ENCODE measurements around the gene BRIP1. TPM values are rescaled to one million over a fixed set of nuclear protein-coding genes. Genes with fewer than 3 reads are reported as not detected.

Gene BRIP1
- total RNA-seq, 1 donor, result 3.3 TPM

DNA sequence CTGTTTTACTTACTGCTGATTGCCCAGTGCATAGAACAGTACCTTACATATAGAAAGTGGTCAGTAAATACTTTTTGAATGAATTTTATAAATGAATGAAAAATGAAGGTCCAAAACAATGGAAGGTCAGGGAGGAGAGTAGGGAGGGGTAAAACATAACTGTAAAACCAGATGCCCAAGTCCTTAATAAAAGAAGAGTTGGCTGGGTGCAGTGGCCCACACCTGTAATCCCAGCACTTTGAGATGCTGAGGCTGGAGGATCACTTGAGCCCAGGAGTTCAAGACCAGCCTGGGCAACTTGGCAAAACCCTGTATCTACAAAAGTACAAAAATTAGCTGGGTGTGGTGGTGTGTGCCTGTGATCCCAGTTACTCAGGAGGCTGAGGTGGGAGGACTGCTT lies 108.2 kb downstream of the BRIP1 start:
- Histone ChIP-seq H3K4me1 (ENCODE audit: insufficient read depth, low read length) (no peaks in the 10 kb centered on the region), H3K4me3 (ENCODE audit: low read length) (no peak overlapping the region), H3K9me3 (ENCODE audit: low read depth, low read length) (no peaks in the 10 kb centered on the region), H3K27me3 (ENCODE audit: insufficient read depth, low read length) (no peaks in the 10 kb centered on the region)

DNA sequence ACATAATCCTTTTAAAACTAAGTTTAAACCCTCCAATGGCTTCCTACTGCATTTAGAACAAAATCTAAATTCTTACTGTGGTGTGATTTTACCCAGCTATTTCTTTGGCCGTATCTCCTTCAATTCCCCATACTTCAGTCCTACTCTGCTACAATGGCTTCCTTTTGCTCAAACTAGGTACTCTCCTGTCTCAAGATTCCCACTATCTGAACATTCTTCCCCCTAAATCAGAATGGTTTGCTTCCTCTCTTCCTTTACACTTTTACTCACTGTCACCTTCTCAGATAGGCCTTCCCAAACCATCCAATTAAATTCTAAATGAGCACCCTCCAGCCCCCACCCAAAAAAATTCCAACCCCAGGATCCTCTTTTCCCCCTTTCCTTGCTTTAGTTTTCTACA lies 109.2 kb downstream of the BRIP1 start:
- no peaks in the 10 kb centered on the region for H3K9me3 ChIP-seq (ENCODE audit: low read depth, low read length)
- no peaks in the 10 kb centered on the region for H3K4me1 ChIP-seq (ENCODE audit: insufficient read depth, low read length)
- H3K4me3 ChIP-seq (ENCODE audit: low read length), result no peak overlapping the region
- no peaks in the 10 kb centered on the region for H3K27me3 ChIP-seq (ENCODE audit: insufficient read depth, low read length)

DNA sequence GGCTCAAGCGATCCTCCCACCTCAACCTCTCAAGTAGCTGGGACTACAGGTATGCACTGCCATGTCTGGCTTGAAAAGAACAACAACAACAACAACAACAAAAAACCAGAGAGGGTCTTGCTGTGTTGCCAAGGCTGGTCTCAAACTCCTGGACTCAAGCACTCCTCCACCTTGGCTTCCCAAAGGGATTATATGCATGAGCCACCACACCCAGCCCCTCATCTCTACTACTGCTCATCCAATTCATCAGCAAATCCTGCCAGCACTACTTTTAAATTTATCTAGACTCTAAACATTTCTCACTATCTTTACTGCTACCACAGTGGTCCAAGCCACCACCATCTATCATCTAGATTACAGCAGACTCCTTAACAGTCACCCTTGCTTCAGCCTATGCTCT lies 109.6 kb downstream of the BRIP1 start:
- no peaks in the 10 kb centered on the region for H3K4me1 ChIP-seq (ENCODE audit: insufficient read depth, low read length)
- H3K9me3 ChIP-seq (ENCODE audit: low read depth, low read length), result no peaks in the 10 kb centered on the region
- H3K4me3 ChIP-seq (ENCODE audit: low read length), result no peak overlapping the region
- H3K27me3 ChIP-seq (ENCODE audit: insufficient read depth, low read length), result no peaks in the 10 kb centered on the region

DNA sequence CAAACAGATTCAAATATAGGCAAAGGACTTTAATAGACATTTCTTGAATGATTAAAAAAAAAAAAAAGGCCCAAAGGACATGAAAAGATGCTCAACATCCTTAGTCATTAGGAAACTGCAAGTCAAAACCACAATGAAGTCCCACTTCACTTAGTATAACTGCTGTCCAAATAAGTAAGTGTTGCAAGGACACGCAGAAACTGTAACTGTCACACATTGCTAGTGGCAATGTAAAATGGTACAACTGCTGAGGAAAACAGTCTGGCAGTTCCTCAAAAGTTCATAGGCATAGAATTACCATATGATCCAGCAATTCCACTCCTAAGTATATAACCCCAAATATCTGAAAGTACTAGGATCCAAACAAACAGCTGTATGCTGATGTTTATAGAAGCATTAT lies 112.7 kb downstream of the BRIP1 start:
- Histone ChIP-seq H3K4me1 (ENCODE audit: insufficient read depth, low read length) (no peaks in the 10 kb centered on the region), H3K9me3 (ENCODE audit: low read depth, low read length) (peaks cover 11% of the 10 kb centered on the region), H3K4me3 (ENCODE audit: low read length) (no peak overlapping the region), H3K27me3 (ENCODE audit: insufficient read depth, low read length) (no peaks in the 10 kb centered on the region)

DNA sequence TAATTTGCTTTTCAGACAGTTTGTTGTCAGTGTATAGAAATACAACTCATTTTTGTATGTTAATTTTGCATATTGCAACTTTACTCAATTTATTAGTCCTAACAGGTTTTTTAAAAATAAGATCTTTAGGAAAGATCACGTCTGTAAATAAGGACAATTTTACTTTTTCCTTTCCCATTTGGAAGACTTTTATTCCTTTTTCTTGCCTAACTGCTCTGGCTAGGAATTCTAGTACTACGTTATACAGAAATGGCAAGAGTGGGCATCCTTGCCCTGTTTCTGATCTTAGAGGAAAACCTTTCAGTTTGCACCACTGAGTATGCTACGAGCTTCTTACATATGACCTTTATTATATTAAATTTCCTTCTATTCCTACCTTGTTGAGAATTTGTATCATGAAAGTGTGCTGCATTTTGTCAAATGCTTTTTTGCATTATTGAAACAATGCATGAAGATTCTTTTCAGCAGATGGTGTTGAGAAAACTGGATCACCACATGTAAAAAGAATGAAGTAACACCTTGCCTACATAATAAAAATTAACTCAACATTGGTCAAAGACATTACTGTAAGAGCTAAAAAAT lies 113.4 kb downstream of the BRIP1 start:
- no peaks in the 10 kb centered on the region for H3K27me3 ChIP-seq (ENCODE audit: insufficient read depth, low read length)
- H3K4me1 ChIP-seq (ENCODE audit: insufficient read depth, low read length), result no peaks in the 10 kb centered on the region
- peaks cover 11% of the 10 kb centered on the region for H3K9me3 ChIP-seq (ENCODE audit: low read depth, low read length)
- no peak overlapping the region for H3K4me3 ChIP-seq (ENCODE audit: low read length)

DNA sequence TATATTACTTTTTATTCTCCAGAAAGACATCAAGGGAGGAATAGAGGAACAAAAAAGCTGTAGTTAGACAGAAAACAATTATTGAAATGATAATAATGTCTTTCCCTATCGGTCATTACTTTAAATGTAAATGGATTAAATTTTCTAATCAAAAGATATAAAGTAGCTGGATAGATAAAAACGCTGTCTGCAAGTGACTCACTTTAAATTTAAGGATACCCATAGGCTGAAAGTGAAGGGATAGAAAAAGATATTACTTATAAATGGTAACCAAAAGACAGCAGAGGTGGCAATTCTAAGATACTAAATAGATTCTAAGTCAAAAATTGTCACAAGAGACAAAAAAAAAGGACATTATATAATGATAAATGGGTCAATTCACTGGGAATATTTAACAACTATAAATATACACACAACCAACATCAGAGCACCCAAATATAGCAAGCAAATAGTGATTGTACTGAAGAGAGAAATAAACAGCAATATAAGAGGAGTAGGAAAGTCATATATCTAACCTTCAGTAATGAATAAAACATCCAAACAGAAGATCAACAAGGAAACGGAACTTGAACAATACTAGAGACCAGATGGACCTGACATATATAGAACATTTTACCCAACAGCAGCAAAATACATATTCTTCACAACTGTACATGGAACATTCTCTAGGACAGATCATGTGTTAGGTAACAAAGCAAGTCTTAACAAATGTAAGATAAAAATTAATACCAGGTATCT lies 116.9 kb downstream of the BRIP1 start:
- Histone ChIP-seq H3K27me3 (ENCODE audit: insufficient read depth, low read length) (no peaks in the 10 kb centered on the region), H3K4me1 (ENCODE audit: insufficient read depth, low read length) (no peaks in the 10 kb centered on the region), H3K4me3 (ENCODE audit: low read length) (no peak overlapping the region), H3K9me3 (ENCODE audit: low read depth, low read length) (peaks cover 11% of the 10 kb centered on the region)

DNA sequence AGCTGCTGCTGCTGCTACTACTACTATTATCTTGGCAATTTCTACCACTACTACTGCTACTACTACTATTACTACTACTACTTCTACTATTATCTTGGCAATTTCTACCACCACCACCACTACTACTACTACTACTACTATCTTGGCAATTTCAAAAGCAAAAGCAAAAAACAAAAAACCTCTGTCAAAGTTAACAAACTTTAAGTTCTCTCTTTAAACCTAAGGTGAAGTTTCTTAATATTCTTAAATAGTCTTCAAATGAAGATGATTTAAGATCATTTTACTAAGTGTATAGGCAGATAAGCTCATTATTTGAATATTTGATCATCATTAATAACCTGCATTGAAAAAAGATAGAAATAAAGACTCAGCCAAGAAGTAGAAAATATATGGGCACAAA lies 118.5 kb downstream of the BRIP1 start:
- Histone ChIP-seq H3K27me3 (ENCODE audit: insufficient read depth, low read length) (no peaks in the 10 kb centered on the region), H3K9me3 (ENCODE audit: low read depth, low read length) (peaks cover 11% of the 10 kb centered on the region), H3K4me3 (ENCODE audit: low read length) (no peak overlapping the region), H3K4me1 (ENCODE audit: insufficient read depth, low read length) (no peaks in the 10 kb centered on the region)

DNA sequence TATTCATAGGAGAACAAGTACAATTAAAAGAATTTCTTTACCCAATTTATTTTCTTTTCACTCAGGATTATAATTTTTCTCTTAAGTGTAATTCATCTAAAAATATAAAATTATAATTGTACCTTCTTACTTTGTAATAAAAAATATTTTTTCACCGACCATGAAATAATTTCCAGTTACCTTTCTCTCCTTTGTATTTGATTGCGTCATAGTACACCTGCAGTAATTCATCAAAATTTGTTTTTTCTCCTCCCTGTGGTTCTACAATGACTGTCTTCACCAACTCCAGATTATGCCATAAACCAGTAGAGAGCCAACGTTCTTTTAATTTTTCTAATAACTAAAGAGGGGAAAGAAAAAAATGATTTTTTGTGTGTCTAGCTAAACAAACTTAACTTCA lies 119.1 kb downstream of the BRIP1 start:
- no peaks in the 10 kb centered on the region for H3K4me1 ChIP-seq (ENCODE audit: insufficient read depth, low read length)
- H3K9me3 ChIP-seq (ENCODE audit: low read depth, low read length), result peaks cover 11% of the 10 kb centered on the region
- H3K4me3 ChIP-seq (ENCODE audit: low read length), result no peak overlapping the region
- H3K27me3 ChIP-seq (ENCODE audit: insufficient read depth, low read length), result no peaks in the 10 kb centered on the region

DNA sequence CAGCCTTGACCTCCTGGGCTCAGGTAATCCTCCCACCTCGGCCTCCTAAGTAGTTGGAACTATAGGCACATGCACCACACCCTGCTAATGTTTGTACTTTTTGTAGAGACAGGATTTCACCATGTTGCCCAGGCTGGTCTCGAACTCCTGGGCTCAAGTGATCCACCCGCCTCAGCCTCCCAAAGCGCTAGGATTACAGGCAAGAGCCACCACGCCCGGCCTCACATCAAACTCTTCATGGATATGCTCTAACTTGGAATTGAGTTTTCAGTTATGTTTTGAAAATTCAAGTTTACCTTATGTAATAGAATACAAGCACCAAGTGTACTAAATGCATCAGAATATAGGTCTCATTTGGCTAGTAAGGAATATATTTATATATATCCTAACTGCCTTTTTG lies 119.6 kb downstream of the BRIP1 start:
- peaks cover 11% of the 10 kb centered on the region for H3K9me3 ChIP-seq (ENCODE audit: low read depth, low read length)
- H3K27me3 ChIP-seq (ENCODE audit: insufficient read depth, low read length), result no peaks in the 10 kb centered on the region

DNA sequence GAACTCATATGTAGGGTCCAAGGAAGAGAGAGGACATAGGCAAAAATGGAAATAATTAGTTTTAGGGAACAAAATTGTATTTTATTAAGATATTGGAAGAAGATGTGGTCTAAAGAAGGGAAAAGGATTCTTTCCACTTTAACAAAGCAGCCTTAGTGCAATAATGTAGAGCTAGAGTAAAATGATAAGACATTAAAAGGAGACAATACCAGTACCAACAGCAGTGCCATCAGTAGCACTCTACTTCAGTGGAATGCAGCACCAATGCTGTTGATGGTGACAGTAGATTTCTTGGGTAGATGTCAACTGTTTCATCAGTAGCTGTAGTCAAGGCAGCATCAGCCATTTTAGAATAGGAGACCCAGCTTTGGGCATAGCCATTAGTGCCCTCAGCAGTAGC lies 124.3 kb downstream of the BRIP1 start:
- H3K4me1 ChIP-seq (ENCODE audit: insufficient read depth, low read length), result no peaks in the 10 kb centered on the region
- peaks cover 6% of the 10 kb centered on the region for H3K9me3 ChIP-seq (ENCODE audit: low read depth, low read length)
- no peaks in the 10 kb centered on the region for H3K27me3 ChIP-seq (ENCODE audit: insufficient read depth, low read length)
- no peak overlapping the region for H3K4me3 ChIP-seq (ENCODE audit: low read length)

More for the DNA sequence above, 119.6 kb downstream of the BRIP1 start:
- Histone ChIP-seq H3K4me1 (ENCODE audit: insufficient read depth, low read length) (no peaks in the 10 kb centered on the region), H3K4me3 (ENCODE audit: low read length) (no peak overlapping the region)

DNA sequence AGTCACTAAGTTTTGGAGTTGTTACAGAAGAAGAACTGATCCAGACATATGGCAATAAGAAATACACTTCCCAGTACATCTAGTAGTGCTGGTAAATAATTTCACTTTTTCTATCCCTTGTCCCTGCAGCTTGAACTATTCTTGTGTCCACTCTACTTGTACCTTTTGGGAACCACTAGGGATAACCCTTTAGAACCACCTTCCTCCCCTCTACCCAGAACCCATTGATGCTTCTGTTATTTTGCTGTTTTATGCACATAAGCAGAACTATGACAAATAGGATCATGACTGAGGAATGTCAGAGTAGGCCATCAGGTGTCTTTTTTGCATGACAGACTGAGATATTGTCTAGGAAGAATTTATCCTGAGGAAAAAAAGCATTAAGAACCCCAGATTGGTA lies 125.1 kb downstream of the BRIP1 start:
- H3K27me3 ChIP-seq (ENCODE audit: insufficient read depth, low read length), result no peaks in the 10 kb centered on the region
- no peaks in the 10 kb centered on the region for H3K4me1 ChIP-seq (ENCODE audit: insufficient read depth, low read length)
- H3K4me3 ChIP-seq (ENCODE audit: low read length), result no peak overlapping the region

DNA sequence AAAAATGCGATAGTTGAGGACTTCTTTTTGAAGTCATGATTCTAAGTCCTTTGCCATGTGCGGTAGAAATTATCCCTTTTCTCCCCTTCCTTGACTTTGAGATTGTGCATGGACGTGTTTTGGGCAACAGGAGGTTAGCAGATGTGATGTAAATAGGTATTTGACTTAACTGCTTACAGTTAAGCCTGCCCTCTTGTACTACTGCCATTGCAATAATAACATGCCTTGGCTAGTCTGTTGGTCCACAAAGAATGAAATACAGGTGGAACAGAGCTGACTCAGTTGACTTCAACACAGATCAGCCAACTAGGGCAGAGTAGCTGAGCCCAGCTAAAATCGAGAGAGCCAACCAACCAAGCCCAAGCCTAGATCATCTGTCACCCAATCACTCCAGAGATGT lies 125.5 kb downstream of the BRIP1 start:
- no peaks in the 10 kb centered on the region for H3K4me1 ChIP-seq (ENCODE audit: insufficient read depth, low read length)
- peaks cover 6% of the 10 kb centered on the region for H3K9me3 ChIP-seq (ENCODE audit: low read depth, low read length)
- no peaks in the 10 kb centered on the region for H3K27me3 ChIP-seq (ENCODE audit: insufficient read depth, low read length)
- H3K4me3 ChIP-seq (ENCODE audit: low read length), result no peak overlapping the region

More for the DNA sequence above, 125.1 kb downstream of the BRIP1 start:
- peaks cover 6% of the 10 kb centered on the region for H3K9me3 ChIP-seq (ENCODE audit: low read depth, low read length)

DNA sequence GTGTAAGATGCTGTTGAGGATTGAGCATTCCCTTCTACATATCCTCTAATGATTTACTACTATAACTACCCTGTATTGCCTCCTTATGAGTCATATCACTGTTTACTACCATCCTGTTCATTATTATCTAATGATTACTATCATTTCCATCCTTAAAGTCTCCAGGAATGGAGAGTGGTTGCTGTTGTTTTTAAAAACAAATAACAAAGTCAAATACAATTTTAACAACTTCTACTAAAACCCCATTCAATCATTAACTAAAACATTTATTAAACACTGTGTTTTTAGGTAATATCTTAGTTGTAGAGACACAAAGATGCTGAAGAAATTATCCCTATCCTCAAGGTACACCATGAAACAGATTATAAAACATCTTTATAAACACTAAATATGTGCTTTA lies 126.9 kb downstream of the BRIP1 start:
- Histone ChIP-seq H3K4me1 (ENCODE audit: insufficient read depth, low read length) (no peaks in the 10 kb centered on the region), H3K9me3 (ENCODE audit: low read depth, low read length) (peaks cover 6% of the 10 kb centered on the region), H3K27me3 (ENCODE audit: insufficient read depth, low read length) (no peaks in the 10 kb centered on the region), H3K4me3 (ENCODE audit: low read length) (no peak overlapping the region)

DNA sequence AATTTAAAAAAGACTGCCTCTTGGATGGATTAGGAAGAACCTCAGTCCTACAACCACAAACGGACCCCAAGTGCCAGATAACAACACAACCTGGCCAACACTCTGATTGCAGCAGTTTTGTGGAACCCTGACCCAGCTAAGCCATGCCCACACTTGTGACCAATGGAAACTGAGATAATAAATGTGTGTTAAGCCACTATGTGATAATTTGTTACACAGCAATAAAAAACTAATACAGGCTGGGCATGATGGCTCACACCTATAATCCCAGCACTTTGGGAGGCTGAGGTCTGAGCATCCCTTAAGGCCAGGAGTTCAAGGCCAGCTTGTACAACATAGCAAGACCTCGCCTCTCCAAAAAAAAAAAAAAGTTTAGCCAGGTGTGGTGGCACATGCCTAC lies 127.5 kb downstream of the BRIP1 start:
- Histone ChIP-seq H3K9me3 (ENCODE audit: low read depth, low read length) (peaks cover 6% of the 10 kb centered on the region), H3K27me3 (ENCODE audit: insufficient read depth, low read length) (no peaks in the 10 kb centered on the region), H3K4me3 (ENCODE audit: low read length) (no peak overlapping the region), H3K4me1 (ENCODE audit: insufficient read depth, low read length) (no peaks in the 10 kb centered on the region)

DNA sequence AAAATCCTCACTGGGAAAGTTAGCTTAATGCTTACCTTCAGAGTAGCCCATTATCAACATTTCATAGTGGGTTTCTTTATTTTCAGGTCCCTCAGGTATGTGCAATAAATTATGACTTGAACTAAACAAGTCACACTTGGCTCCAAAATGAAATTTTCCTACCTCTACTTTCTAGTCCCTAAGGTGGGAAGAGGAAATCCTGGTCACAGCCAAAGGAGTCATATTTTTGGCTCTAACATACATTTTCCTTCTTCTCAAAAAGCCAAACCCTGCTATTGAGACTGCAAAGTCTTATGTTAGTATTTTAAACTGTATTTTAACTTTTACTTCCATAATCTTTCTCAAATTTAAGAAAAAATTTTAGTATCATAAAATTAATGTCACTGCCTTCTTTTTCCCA lies 128.9 kb downstream of the BRIP1 start:
- Histone ChIP-seq H3K4me3 (ENCODE audit: low read length) (no peak overlapping the region), H3K27me3 (ENCODE audit: insufficient read depth, low read length) (no peaks in the 10 kb centered on the region), H3K9me3 (ENCODE audit: low read depth, low read length) (peaks cover 6% of the 10 kb centered on the region), H3K4me1 (ENCODE audit: insufficient read depth, low read length) (no peaks in the 10 kb centered on the region)

DNA sequence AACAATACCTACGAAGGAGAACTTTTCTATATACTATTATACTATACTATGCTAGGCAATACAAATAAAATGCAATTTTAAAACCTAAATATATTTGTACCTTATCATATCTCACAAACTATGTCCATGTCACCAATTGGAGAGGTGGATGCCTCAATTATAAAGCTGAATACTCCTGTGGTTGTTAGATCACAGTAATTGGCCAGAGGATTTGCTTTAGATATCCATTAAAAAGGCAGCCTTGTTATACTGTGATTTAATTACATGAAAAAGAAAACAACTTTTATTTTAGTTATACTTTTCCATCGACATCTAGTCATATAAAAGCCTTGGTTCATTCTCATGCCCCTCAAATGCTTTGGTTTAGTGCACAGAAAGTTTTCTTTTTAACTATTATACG lies 129.3 kb downstream of the BRIP1 start:
- Histone ChIP-seq H3K27me3 (ENCODE audit: insufficient read depth, low read length) (no peaks in the 10 kb centered on the region), H3K9me3 (ENCODE audit: low read depth, low read length) (peaks cover 6% of the 10 kb centered on the region), H3K4me3 (ENCODE audit: low read length) (no peak overlapping the region), H3K4me1 (ENCODE audit: insufficient read depth, low read length) (no peaks in the 10 kb centered on the region)
